HG03108 (cell line): ENCODE measurements around the gene PHGDH.

Source experiments
- ATAC-seq: cut with Tn5 transposase; IDR thresholded peaks from one replicate; pipeline ENCODE4 v1.9.1; 2021; ENCODE audit warnings: moderate library complexity; ENCODE audit not compliant: unreplicated experiment

Gene PHGDH

GRCh38 chr1:119752592-119752991 is 40.9 kb downstream of the PHGDH start:
- no peak for ATAC-seq

GRCh38 chr1:119758584-119758983 is 46.9 kb downstream of the PHGDH start:
- no peak for ATAC-seq

- no peak for ATAC-seq
Observed at GRCh38 chr1:119762409-119762808, 50.7 kb downstream of the PHGDH start.

GRCh38 chr1:119762953-119763352 is 51.2 kb downstream of the PHGDH start:
- ATAC-seq = no peak

GRCh38 chr1:119764220-119764619 is 52.5 kb downstream of the PHGDH start:
- ATAC-seq = no peak

- no peak for ATAC-seq
Observed at GRCh38 chr1:119766374-119766794, 54.6 kb downstream of the PHGDH start.

- ATAC-seq = no peak
Observed at GRCh38 chr1:119767486-119767885, 55.8 kb downstream of the PHGDH start.

- no peak for ATAC-seq
Observed at GRCh38 chr1:119768778-119769177, 57.0 kb downstream of the PHGDH start, which contains the start of gene HMGCS2. Gene HMGCS2 (minus strand): TSS chr1:119768905. CDS start chr1:119768844, 61 bp downstream.

GRCh38 chr1:119771016-119771415 is 59.3 kb downstream of the PHGDH start:
- ATAC-seq = no peak

GRCh38 chr1:119771770-119772169 is 60.0 kb downstream of the PHGDH start:
- ATAC-seq = no peak

GRCh38 chr1:119772298-119772697 is 60.6 kb downstream of the PHGDH start:
- no peak for ATAC-seq

- no peak for ATAC-seq
Observed at GRCh38 chr1:119773711-119774241, 62.0 kb downstream of the PHGDH start.

- ATAC-seq = no peak
Observed at GRCh38 chr1:119774746-119775490, 63.2 kb downstream of the PHGDH start.

- ATAC-seq = no peak
Observed at GRCh38 chr1:119778359-119778758, 66.6 kb downstream of the PHGDH start.

- no peak for ATAC-seq
Observed at GRCh38 chr1:119778886-119779560, 67.3 kb downstream of the PHGDH start.

GRCh38 chr1:119779869-119780356 is 68.2 kb downstream of the PHGDH start:
- ATAC-seq = no peak

- no peak for ATAC-seq
Observed at GRCh38 chr1:119781434-119782210, 69.9 kb downstream of the PHGDH start.

GRCh38 chr1:119782631-119783325 is 71.0 kb downstream of the PHGDH start:
- no peak for ATAC-seq

GRCh38 chr1:119783354-119784185 is 71.8 kb downstream of the PHGDH start:
- no peak for ATAC-seq
